Neural crest cell (in vitro differentiated cells): Measurements from ENCODE around the gene LARGE1. TPM values are rescaled to one million over a fixed set of nuclear protein-coding genes. Genes with fewer than 3 reads are reported as not detected.

Experiments
- DNase-seq: peaks from one replicate; pipeline ENCODE4 v3.0.0; 2021; ENCODE audit warnings: low read depth, mixed read lengths, low spot score
- H3K27ac Mint-ChIP-seq: one replicate; pipeline ENCODE4 v1.8.0; 2021; ENCODE audit warnings: mild to moderate bottlenecking, mixed read lengths; ENCODE audit not compliant: unreplicated experiment
- H3K27me3 Mint-ChIP-seq: 2 replicates; pipeline ENCODE4 v1.8.0; 2021; ENCODE audit warnings: low read depth, mild to moderate bottlenecking, mixed read lengths
- H3K36me3 Mint-ChIP-seq: 2 replicates; pipeline ENCODE4 v1.8.0; 2021; ENCODE audit warnings: low read depth, mild to moderate bottlenecking, mixed read lengths
- H3K4me1 Mint-ChIP-seq: 2 replicates; pipeline ENCODE4 v1.8.0; 2021; ENCODE audit warnings: mixed read lengths
- H3K4me3 Mint-ChIP-seq: one replicate; pipeline ENCODE4 v1.8.0; 2021; ENCODE audit warnings: mild to moderate bottlenecking, mixed read lengths
- H3K9me3 Mint-ChIP-seq: 2 replicates; pipeline ENCODE4 v1.8.0; 2021; ENCODE audit warnings: mixed read lengths
- CTCF ChIP-seq: fragments of 200-600 bp; sonication (generic); conservative IDR thresholded peaks from 2 replicates; pipeline ENCODE4 v1.5.0; 2021; ENCODE audit warnings: antibody characterized with exemption, mild to moderate bottlenecking
- total RNA-seq: library from RNA; stranded (reverse); gene quantifications from 2 replicates; pipeline ENCODE4 v1.2.1, GENCODE V29; 2021

The LARGE1 gene
- total RNA-seq, 1 donor from 2014 or later = 33.0 TPM

- Mint-ChIP-seq H3K4me1 (peaks cover 29% of the 10 kb centered on the region), H3K27ac (no peak overlapping the region), H3K36me3 (no peaks in the 10 kb centered on the region), H3K9me3 (no peaks in the 10 kb centered on the region), H3K4me3 (peak overlapping the region; percentile 96), H3K27me3 (peaks cover 7% of the 10 kb centered on the region)
- peak; percentile 92 for TF ChIP-seq CTCF
- DNase-seq = peak; percentile 60
Measured at GRCh38 chr22:33923660-33924246, 3.5 kb upstream of the LARGE1 start.

GRCh38 chr22:33923033-33923432, 2.8 kb upstream of the LARGE1 start:
- Mint-ChIP-seq H3K4me3 (peak overlapping the region; percentile 96), H3K36me3 (no peaks in the 10 kb centered on the region), H3K27me3 (peaks cover 7% of the 10 kb centered on the region), H3K9me3 (no peaks in the 10 kb centered on the region), H3K4me1 (peaks cover 37% of the 10 kb centered on the region), H3K27ac (no peak overlapping the region)
- DNase-seq = no peak
- TF ChIP-seq CTCF = no peak

GRCh38 chr22:33922349-33922681, 2.0 kb upstream of the LARGE1 start:
- Mint-ChIP-seq H3K27ac (peak overlapping the region; percentile 84), H3K4me3 (peak overlapping the region; percentile 96), H3K9me3 (no peaks in the 10 kb centered on the region), H3K36me3 (no peaks in the 10 kb centered on the region), H3K27me3 (peaks cover 9% of the 10 kb centered on the region), H3K4me1 (peaks cover 44% of the 10 kb centered on the region)
- DNase-seq = peak; percentile 53
- TF ChIP-seq CTCF = no peak

GRCh38 chr22:33921525-33922348, 1.5 kb upstream of the LARGE1 start:
- Mint-ChIP-seq H3K4me3 (peak overlapping the region; percentile 96), H3K27ac (peak overlapping the region; percentile 98), H3K4me1 (peaks cover 48% of the 10 kb centered on the region), H3K27me3 (peaks cover 9% of the 10 kb centered on the region), H3K9me3 (no peaks in the 10 kb centered on the region), H3K36me3 (no peaks in the 10 kb centered on the region)
- peak; percentile 78 for DNase-seq
- TF ChIP-seq CTCF = no peak

GRCh38 chr22:33920927-33921524, 750 bp upstream of the LARGE1 start:
- no peaks in the 10 kb centered on the region for H3K9me3 Mint-ChIP-seq

More at GRCh38 chr22:33920927-33921524, 750 bp upstream of the LARGE1 start:
- no peaks in the 10 kb centered on the region for H3K36me3 Mint-ChIP-seq
- DNase-seq = peak; percentile 99
- peaks cover 51% of the 10 kb centered on the region for H3K4me1 Mint-ChIP-seq
- peaks cover 9% of the 10 kb centered on the region for H3K27me3 Mint-ChIP-seq
- no peak for TF ChIP-seq CTCF
- H3K4me3 Mint-ChIP-seq = peak overlapping the region; percentile 96
- H3K27ac Mint-ChIP-seq = peak overlapping the region; percentile 98
